Endothelial cell of umbilical vein (primary cell): ENCODE data around the gene CLDN14. TPM values are rescaled to one million over a fixed set of nuclear protein-coding genes. Genes with fewer than 3 reads are reported as not detected.
A peak's percentile ranks its signal among the peaks of the same experiment; 100 is the strongest.

Experiments
- Bru-seq: library from RNA; stranded (reverse); fragments of 400-500 nt; gene quantifications from one replicate; lab custom pipeline; 2021; lab: Mats Ljungman, UMichigan
- BruChase-seq, 2 experiments: library from RNA; stranded (reverse); fragments of 400-500 nt; gene quantifications; one replicate each; lab custom pipeline; 2021; lab: Mats Ljungman, UMichigan
- BruUV-seq: library from RNA; stranded (reverse); fragments of 400-500 nt; replicated peaks from 2 replicates; lab custom pipeline; 2021; lab: Mats Ljungman, UMichigan
- CTCF ChIA-PET: fragments of 300-600, 350-600 bp; sonication (Branson Sonifier 250); formaldehyde crosslinking; loops from one replicate; lab custom pipeline; 2021; ENCODE audit warnings: antibody characterized with exemption, inconsistent platforms; lab: Charles Lee
- POLR2A ChIA-PET: fragments of 300-600, 350-600 bp; sonication (Branson Sonifier 250); formaldehyde crosslinking; loops from one replicate; lab custom pipeline; 2021; ENCODE audit warnings: antibody characterized with exemption, inconsistent platforms; lab: Charles Lee
- DNase-seq: peaks from one replicate; pipeline ENCODE4 v3.0.0-alpha.2; 2011; ENCODE audit warnings: low read depth, low spot score
- FAIRE-seq: peaks from 2 replicates; lab custom pipeline; 2011; peaks lifted over from hg19 to GRCh38; lab: Jason Lieb, UNC
- H2AFZ ChIP-seq: 2 replicates; pipeline ENCODE4 v1.6.0; 2012; ENCODE audit warnings: low read depth, low read length, control low read depth, inconsistent platforms
- H3K27ac ChIP-seq: 2 replicates; pipeline ENCODE4 v1.5.1; 2011; ENCODE audit warnings: low read depth, mild to moderate bottlenecking, control low read depth, low read length, moderate library complexity; ENCODE audit not compliant: insufficient read depth
- H3K27me3 ChIP-seq, 2 experiments: 2 replicates each; pipeline versions ENCODE4 v1.6.0 to v1.6.1; 2011; ENCODE audit warnings: low read length in 2 of 2, mixed read lengths in 1 of 2; ENCODE audit not compliant: control insufficient read depth in 2 of 2, insufficient read depth in 2 of 2
- H3K36me3 ChIP-seq, 2 experiments: 2 replicates in 1 of 2; 3 replicates in 1 of 2; pipeline ENCODE4 v1.5.1; 2011; ENCODE audit warnings: low read length in 2 of 2, mild to moderate bottlenecking in 1 of 2, moderate library complexity in 1 of 2; ENCODE audit not compliant: control insufficient read depth in 2 of 2, insufficient read depth in 2 of 2; ENCODE audit errors: extremely low read depth in 1 of 2
- H3K4me1 ChIP-seq: 3 replicates; pipeline ENCODE4 v1.5.1; 2011; ENCODE audit warnings: mild to moderate bottlenecking, low read length; ENCODE audit not compliant: control insufficient read depth, insufficient read depth; ENCODE audit errors: extremely low read depth
- H3K4me2 ChIP-seq: 2 replicates; pipeline ENCODE4 v1.6.1; 2011; ENCODE audit warnings: low read length, control low read depth, mixed read lengths; ENCODE audit not compliant: insufficient read depth
- H3K4me3 ChIP-seq, 3 experiments: fragments of 200-600 bp in 1 of 3; sonication (generic), shearing (Covaris generic) in 1 of 3; replicated peaks in 1 of 3; 2 replicates each; pipeline ENCODE4 v1.5.1; 2011 to 2016; ENCODE audit warnings: control low read depth in 3 of 3, low read length in 3 of 3, mild to moderate bottlenecking in 2 of 3, inconsistent platforms in 1 of 3, low read depth in 1 of 3, moderate library complexity in 1 of 3; ENCODE audit not compliant: insufficient read depth in 1 of 3
- H3K79me2 ChIP-seq: 2 replicates; pipeline ENCODE4 v1.6.0; 2012; ENCODE audit warnings: low read length, inconsistent platforms; ENCODE audit not compliant: control insufficient read depth, insufficient read depth
- H3K9ac ChIP-seq: replicated peaks from 2 replicates; pipeline ENCODE3; 2011; ENCODE audit warnings: low read length, control low read depth; ENCODE audit not compliant: insufficient read depth; ENCODE audit errors: extremely low read depth
- H3K9me1 ChIP-seq: replicated peaks from 3 replicates; pipeline ENCODE4 v1.6.0; 2011; ENCODE audit warnings: mild to moderate bottlenecking, low read length; ENCODE audit not compliant: control insufficient read depth, insufficient read depth; ENCODE audit errors: extremely low read depth
- H3K9me3 ChIP-seq: replicated peaks from 2 replicates; pipeline ENCODE4 v1.5.1; 2012; ENCODE audit warnings: low read length, inconsistent platforms; ENCODE audit not compliant: control insufficient read depth, insufficient read depth
- H4K20me1 ChIP-seq: replicated peaks from 2 replicates; pipeline ENCODE3; 2011; ENCODE audit warnings: mild to moderate bottlenecking, low read length; ENCODE audit not compliant: control insufficient read depth, insufficient read depth; ENCODE audit errors: extremely low read depth
- CTCF ChIP-seq, 2 donors: IDR thresholded peaks; 1 replicate in 1 of 2; 2 replicates in 1 of 2; pipeline ENCODE4 v1.5.1; 2011; ENCODE audit warnings: low read length in 2 of 2, mild to moderate bottlenecking in 2 of 2, moderate library complexity in 2 of 2, control low read depth in 1 of 2, inconsistent platforms in 1 of 2, low read depth in 1 of 2; ENCODE audit not compliant: insufficient read depth in 1 of 2; ENCODE audit errors: extremely low read depth in 1 of 2
- JUN ChIP-seq: IDR thresholded peaks from 2 replicates; pipeline ENCODE4 v1.6.1; 2011; ENCODE audit warnings: borderline replicate concordance, low read depth; ENCODE audit not compliant: insufficient read length, insufficient read depth
- MYC ChIP-seq: IDR thresholded peaks from one replicate; pipeline ENCODE4 v1.6.1; 2011; ENCODE audit warnings: mild to moderate bottlenecking, low read depth, low read length
- POLR2AphosphoS5 ChIP-seq: IDR thresholded peaks from 2 replicates; pipeline ENCODE4 v1.6.1; 2012; ENCODE audit warnings: low read depth, mild to moderate bottlenecking, control low read depth, low read length, moderate library complexity; ENCODE audit not compliant: insufficient read depth
- dilution Hi-C: fragments of 300-500 bp; cut with MboI; formaldehyde crosslinking; loops from one replicate; pipeline ENCODE4 v1.15.0; 2019; ENCODE audit warnings: low sequenced_read_pairs; ENCODE audit not compliant: extremely low pct_ligation_motif_present
- intact Hi-C: fragments of 100-400 bp; cut with micrococcal nuclease; formaldehyde crosslinking; loops from one replicate; pipeline ENCODE4 v1.10.0; 2022
- long read RNA-seq: library from polyadenylated mRNA; stranded (forward); transcript quantifications from one replicate; pipeline ENCODE4 v2.0.0, GENCODE V29; 2021
- polyA minus RNA-seq, 3 experiments: library from RNA; depleted of rRNA, polyadenylated mRNA; stranded (reverse); fragments of >200 nt; gene quantifications; 1 replicate in 1 of 3; 2 replicates in 2 of 3; pipeline ENCODE4 v1.2.3, GENCODE V29; 2011
- polyA plus RNA-seq, 4 experiments: library from polyadenylated mRNA; depleted of rRNA in 3 of 4; stranded (reverse) in 3 of 4; unstranded in 1 of 4; fragments of >200 nt; gene quantifications; 2 replicates each; pipeline versions ENCODE4 v1.2.1 to v1.2.3, GENCODE V29; 2011 to 2012; ENCODE audit warnings: missing spikeins in 1 of 4
- total RNA-seq: library from RNA; stranded (reverse); gene quantifications from 2 replicates; pipeline ENCODE4 v1.2.3, GENCODE V29; 2021

CLDN14 gene
- total RNA-seq (0.62 and 1.0 TPM in 2 replicates), polyA plus RNA-seq (2.5 TPM in 2 replicates), polyA minus RNA-seq (0.53 TPM in 1 of 2 replicates, not detected in the other), Bru-seq, nascent RNA (percentile 13 among the genes with signal in this experiment), BruChase-seq, experiment 1, labeled RNA remaining after a 6-hour chase (percentile 15 among the genes with signal in this experiment), BruChase-seq, experiment 2, labeled RNA remaining after a 2-hour chase (percentile 17 among the genes with signal in this experiment)
- 1.3 and 2.2 TPM in 2 replicates for polyA plus RNA-seq (2011; cell fraction: cytosol; rRNA removed)
- 2.2 TPM in 2 replicates for polyA plus RNA-seq (2011; cell fraction: nucleus; rRNA removed)
- 3.0 and 3.5 TPM in 2 replicates for polyA plus RNA-seq (2012)
- not detected for polyA minus RNA-seq (2011; cell fraction: cytosol; rRNA and poly(A)+ RNA removed)
- polyA minus RNA-seq (2011; cell fraction: nucleus; rRNA and poly(A)+ RNA removed) = 1.2 and 2.3 TPM in 2 replicates
- long read RNA-seq, partial matches to known transcripts = 0 of 35 reads
- long read RNA-seq, other reads (novel, unspliced or antisense) = 32 of 35 reads

- peaks cover 13% of the 10 kb centered on the region for H3K79me2 ChIP-seq
- no peak within 1 kb of the TSS for H3K4me2 ChIP-seq
- FAIRE-seq (no peak), DNase-seq (no peak)
- H3K27me3 ChIP-seq = no peaks in the 10 kb centered on the region
- peaks cover 6% of the 10 kb centered on the region in 2 experiments for H3K36me3 ChIP-seq
- H3K9me3 ChIP-seq = no peaks in the 10 kb centered on the region
- no TSS peak for BruUV-seq
- peaks cover 27% of the 10 kb centered on the region for H3K4me1 ChIP-seq
- dilution Hi-C loops (no loop called here), intact Hi-C loops (no loop called here)
- H3K9ac ChIP-seq = peak within 1 kb of the TSS; percentile 73
- ChIA-PET CTCF (interaction anchor here (0.7 to 3.3 kb wide), 10 partner anchors 10 to 108 kb away, joined by 3 to 18 read pairs (median 4); no protein-coding TSS in a partner anchor), POLR2A (interaction anchor here (1.6 to 3.0 kb wide), 2 partner anchors 46 to 50 kb away, joined by 5 to 22 read pairs; no protein-coding TSS in a partner anchor)
- no peaks in the 10 kb centered on the region for H4K20me1 ChIP-seq
- no peak within 1 kb of the TSS for H2AFZ ChIP-seq
- no peak for TF ChIP-seq POLR2AphosphoS5
- no peak for TF ChIP-seq MYC
- no peak for TF ChIP-seq CTCF (IDR thresholded peaks at IDR 0.05; ENCODE audit: extremely low read depth in 1 of 2, insufficient read depth in 1 of 2, low read depth in 1 of 2, low read length in 2 of 2)
- TF ChIP-seq JUN = no peak
- H3K9me1 ChIP-seq = no peaks in the 10 kb centered on the region
- peak within 1 kb of the TSS; percentile 98 for H3K27ac ChIP-seq
- no peak within 1 kb of the TSS for H3K4me3 ChIP-seq
Measured at GRCh38 chr21:36479415-36480402, at the start of gene CLDN14. Gene CLDN14 (minus strand): TSS chr21:36480122. CDS start chr21:36461695, 18,427 bp downstream.
